NCI-H2107 treated with DMSO at 0.1 percent for 48 hours (cell line): ENCODE measurements around the gene PIP.
"Not testable (repeated sequence)": the region's sequence is repeated elsewhere in the genome, so short reads cannot be mapped to it uniquely, and the experiment has no call there.

Experiments used
- DNase-seq: peaks from one replicate; lab custom pipeline; 2025; ENCODE audit not compliant: unreplicated experiment; lab: John Stamatoyannopoulos, UW

Gene PIP

DNA sequence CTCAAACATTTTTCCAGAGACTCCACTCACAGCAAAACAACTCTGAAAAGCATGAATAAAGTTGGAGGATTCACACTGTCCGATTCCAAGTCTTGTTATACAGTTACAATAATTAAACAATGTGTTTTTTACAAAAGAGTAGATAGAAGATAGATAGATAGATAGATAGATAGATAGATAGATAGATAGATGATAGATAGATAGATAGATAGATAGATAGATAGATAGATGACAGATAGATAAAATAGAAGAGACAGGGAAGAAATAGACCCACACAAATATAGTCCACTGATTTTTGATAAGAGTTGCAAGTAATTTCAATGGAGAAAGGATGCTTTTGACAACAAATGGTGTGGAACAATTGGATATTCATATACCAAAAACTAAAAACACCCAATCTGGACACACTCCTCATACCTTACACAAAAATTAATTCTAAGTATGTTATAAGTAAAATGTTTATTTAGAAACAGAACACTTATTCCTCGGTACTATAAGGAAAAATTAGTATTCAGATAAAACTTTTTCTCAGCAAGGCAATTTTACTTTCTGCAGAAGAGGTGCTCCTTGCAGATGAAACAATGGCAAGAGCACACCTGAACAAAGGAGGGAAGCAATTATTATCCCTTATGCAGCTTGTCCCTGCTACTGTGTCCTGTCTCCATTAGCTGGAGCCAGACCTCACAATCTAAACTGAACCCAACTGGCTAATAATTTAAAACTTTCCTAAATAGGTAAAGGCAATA is 45.7 kb downstream of the PIP start:
- no peak for DNase-seq

DNA sequence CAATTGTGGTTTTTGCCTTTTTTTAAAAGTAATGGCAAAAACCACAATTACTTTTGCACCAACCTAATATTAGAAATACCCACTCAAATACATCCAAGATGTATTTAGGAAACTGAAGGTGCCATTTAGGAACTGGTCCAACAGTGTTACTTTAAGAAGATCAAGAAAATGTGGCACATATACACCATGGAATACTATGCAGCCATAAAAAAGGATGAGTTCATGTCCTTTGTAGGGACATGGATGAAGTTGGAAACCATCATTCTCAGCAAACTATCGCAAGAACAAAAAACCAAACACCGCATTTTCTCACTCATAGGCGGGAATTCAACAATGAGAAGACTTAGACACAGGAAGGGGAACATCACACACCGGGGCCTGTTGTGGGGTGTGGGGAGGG is 48.9 kb downstream of the PIP start:
- DNase-seq, result not testable (repeated sequence)

DNA sequence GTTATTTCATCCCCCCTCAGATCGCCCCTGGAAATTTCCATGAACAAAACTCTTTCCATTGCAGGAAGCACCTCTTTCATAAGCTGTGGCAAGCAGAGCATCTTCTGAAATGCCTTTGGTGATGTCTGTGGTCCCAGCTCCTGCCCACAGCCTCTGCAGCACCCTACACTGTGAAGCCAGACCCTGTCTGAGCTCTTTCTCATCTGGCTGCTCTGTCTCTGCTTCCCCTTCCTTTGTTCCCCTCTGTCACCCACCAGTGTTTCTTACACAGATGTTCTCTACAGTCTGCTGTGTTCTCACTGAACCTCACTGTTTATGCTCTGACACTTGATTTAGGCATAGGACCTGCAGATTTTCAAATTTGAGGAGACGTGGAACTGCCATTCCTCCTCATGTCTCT is 49.5 kb downstream of the PIP start:
- no peak for DNase-seq

DNA sequence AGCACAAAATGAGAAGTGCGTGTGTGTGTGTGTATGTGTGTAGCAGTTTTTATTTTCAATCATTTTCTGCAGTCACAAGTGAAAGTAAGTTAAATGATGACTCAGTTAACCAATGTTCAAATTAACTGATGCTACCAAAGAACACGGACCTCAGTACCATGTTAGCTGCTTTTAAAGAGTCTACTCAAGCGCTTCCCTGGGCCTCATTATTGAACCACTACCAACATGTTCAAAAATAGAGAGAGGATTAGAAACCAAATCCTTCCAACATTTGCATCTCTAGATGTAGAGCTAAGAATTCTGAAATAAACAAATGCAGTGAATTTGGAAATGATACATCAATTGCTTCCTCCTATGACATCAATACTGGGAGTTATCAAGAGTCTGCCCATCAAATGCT is 51.1 kb downstream of the PIP start, which contains the start of gene TAS2R39:
Gene TAS2R39 (plus strand): TSS at position 396 of the 400 bp plus-strand sequence. CDS start 0 bp downstream, at position 396.
- no peak for DNase-seq

DNA sequence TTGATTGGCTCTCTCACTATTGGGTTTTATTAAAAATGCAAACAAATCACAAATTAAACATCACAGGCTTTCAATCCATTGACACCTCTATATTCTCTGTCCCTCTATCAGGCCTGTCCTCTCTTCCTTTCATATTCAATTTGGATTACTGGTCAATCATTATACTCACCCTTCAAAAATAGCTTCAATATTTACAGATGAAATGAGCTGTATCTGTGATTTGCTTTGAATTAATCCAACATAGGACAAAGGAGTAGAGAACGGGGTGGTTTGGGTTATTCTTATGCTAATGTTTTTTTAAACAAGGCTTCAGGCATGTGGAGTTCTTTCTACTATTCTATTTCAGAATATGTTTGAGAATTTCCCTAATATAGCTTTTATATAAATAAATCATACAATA is 53.7 kb downstream of the PIP start:
- DNase-seq, result no peak

DNA sequence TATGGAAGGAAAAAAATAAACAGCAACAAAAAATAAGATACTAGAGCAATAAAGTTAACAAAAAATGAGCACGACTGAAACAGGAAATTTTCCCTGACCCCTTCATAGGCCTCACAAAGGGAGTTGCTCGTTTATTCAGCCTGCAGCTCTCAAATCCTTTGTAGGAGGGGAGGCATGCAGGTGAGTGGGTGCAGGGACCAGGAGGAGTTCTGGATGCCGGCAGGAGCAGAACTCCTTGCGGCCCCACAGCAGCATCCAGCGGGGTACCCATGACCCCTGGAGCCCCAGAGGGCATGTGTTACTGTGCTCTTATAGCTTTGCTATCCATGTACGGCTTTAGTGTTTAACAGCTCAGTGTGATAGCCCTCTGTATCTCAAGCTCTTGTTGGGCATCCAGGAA is 57.1 kb downstream of the PIP start:
- no peak for DNase-seq
